ENCODE measurements around the gene GSC2.
A peak's percentile ranks its signal among the peaks of the same experiment; 100 is the strongest.

GSC2 gene

DNA sequence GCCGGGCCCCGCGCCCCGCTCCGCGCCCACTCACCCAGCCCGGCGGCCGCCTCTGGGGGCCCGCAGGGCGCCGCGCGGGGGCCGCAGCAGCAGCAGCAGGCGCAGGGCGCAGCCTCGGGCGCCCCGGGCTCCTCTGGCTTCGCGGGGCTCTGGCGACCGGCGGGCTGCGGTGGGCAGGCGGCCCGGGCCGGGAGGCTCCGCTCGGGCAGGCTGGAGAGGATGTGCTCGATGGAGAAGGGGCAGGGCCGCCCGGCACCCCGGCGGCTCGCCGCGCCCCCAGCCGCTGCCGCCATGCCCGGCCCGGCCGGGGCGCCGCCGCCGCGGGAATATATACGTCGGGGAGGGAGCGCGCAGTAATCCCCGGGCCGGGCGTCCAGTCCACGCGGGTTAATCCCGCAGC lies at the start of gene GSC2:
TSS of gene GSC2 (minus strand) at position 302 of the 400 bp plus-strand sequence. CDS start at position 293, 9 bp downstream.
- DNase-seq = no peak

DNA sequence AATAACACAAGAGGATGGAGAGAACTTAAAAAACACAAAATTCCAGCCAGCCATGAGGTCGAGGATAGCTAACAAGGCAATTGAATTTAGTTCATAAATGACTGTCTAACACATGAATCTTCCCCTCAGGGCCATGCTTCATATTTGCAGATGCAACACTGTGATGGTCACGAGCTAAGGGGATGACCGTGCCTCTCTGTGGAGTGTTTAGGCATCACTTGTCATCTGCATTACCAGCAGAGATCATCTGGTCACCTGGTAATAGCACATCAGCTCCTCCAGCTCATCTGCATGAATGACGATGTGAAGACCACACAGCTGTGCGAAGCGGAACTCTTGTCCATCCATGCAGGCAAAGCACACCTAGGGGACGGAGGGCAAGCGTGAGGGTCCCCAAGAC lies 49.4 kb upstream of the GSC2 start:
- no peak for DNase-seq

- no peak for DNase-seq
These were observed 48.1 kb upstream of the GSC2 start for GRCh38 chr22:19197997-19198865.

DNA sequence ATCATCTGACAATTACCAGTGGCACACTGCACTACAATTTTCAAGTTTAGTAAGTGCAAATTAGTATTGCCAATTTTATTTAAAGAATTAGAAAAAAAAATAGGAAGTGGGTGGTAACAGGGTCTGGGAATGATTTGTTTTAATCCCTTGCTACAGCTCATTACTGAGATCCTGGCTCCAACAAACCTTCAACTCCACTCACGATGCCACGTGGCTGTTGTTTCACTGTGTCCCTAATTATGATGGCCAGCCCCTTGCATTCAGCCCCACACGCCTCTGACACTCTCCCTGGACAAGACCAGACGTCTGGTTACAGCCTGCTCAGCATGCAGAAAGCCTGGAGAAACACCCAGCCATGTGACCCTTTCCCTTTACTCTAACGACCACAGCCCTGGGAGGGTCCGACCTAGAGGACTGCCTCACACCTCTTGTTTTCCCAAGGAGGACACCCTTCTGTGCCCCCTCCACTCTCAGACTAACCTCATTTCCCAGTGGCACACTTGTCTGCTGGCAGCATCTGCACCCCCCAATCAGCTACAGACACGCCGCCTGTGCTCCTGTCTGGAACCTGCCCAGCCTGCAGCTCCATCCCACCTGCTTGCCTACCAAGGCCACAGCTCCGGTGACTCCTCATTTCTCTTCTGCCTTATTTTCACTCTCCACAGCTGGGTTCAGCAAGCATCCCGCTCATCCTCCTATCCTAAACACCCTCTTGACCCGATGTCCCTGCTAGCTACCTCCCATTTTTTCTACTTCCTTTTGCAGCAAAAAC lies 46.9 kb upstream of the GSC2 start:
- no peak for DNase-seq

DNA sequence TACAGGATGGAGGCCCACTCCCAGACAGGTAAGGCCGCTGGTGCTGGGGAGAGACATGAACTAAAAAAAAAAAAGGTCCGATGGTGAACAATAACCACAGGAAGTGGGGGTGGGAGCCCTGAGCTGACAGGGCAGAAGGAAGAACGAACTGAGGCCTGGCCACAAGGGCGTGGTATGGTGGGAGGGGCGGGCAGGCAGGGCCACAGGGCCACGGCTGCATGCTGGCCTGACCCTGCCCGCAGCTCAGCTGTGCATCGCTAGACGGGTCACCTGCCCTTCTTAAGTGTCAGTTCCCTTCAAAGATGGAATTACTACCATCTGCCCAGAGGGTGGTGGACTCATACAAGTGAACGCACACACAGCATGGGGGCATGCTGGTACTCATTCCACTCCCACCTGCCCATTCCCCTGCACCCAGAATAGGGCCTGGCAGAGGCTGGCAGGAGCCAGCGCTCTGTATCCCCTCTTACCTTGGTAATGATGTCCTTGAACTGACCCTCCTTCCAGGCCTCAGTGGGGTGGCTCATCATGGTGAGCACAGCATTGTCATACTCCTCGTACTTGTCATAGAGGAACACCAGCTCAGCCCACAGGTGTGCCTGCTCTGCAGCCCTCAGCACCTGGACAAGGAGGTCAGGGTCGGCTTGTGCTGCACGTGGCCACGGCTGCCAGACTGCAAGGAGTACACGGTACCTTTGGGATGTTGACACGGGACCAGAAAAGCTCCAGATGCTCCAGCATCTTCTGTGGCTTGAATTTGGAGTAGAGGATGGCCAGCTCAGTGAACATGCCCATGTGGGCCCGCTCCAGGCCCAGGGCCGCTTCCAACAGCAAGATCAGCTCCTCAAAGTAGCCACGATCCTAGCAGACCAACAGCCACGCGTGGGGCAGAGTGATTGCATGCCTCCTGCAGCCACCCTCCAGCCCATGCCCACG lies 46.0 kb upstream of the GSC2 start:
- no peak for DNase-seq

DNA sequence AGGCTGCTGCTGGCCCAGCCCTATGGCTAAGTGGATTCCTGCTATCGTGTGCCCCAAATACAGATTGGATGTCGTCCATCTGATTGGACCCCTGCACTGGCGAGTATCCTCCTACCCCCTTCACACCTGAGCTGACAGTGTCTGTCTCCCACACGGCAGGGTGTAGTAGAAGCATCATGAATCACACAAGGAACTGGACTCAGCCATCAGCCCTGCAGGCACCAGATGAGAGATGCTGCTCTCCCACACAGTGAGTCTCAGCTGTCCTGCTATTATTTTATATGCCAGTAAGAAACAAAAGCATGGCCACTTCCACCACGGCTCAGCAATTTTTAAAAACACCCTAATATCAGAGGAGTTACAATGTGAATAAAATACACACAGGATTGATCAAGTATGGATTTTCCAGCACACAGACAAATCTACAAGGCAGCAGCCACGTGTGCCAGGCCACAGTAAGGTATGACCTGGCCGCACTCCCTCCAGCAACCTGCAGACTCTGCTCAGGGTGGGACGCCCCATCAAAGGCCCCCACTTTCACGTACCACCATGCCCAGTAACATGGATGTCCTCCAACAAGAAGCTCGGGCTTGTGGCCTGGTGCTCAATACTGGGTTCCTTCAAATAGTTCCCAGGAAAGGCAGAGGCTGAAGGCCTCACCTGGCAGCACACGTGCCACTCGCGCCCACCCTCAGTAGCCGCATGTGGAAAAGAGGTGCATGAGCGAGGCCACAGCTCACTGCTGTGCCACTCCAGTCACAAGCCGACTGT lies 44.9 kb upstream of the GSC2 start:
- DNase-seq = no peak

DNA sequence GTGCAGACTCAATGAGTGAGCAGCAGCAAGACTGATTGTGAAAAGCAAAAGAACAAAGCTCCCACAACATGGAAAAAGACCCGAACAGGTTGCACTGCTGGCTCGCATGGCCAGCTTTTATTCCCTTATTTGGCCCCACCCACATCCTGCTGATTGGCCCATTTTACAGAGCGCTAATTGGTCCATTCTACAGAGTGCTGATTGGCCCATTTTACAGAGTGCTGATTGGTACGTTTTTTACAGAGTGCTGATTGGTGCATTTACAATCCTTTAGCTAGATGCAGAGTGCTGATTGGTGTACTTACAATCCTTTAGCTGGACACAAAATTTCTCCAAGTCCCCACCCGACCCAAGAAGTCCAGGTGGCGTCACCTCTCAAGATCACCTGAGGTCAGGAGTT lies 43.8 kb upstream of the GSC2 start:
- DNase-seq = no peak

GRCh38 chr22:19187716-19188563 lies 37.8 kb upstream of the GSC2 start:
- no peak for DNase-seq

DNA sequence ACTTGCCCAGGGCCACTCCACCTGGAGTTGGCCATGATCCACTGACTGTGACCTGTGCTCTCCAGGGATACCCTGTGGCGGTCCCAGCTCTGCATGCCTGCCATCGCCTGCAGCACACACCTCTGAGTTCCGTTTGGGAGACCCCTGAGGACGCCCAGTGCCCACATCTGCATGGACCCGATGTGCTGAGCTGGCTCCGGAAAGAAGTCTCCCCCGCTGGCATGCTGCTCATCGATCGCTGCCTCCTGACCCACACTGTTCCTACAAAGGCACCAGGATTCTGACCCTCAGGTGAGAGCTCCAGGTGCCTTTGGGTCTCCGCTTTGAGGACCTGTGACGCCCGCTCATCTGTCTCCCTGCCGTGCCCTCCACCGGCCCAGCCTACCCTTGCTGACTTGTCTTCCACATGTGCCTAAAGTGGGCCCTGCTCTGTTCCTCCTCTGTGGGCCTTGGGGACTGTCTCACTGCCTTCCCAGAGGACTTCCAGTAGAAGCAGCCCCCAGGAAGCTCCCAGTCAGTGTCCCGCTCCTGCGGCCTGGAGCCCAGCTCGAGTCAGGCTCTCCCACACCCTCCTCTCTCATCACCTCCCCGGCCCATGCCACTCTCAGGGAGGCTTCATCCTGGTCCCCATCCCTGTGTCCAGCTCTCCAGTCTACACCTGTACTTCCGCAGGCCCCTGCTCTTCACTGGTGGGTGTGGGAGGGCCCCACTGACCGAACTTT lies 34.3 kb upstream of the GSC2 start:
- DNase-seq = no peak

DNA sequence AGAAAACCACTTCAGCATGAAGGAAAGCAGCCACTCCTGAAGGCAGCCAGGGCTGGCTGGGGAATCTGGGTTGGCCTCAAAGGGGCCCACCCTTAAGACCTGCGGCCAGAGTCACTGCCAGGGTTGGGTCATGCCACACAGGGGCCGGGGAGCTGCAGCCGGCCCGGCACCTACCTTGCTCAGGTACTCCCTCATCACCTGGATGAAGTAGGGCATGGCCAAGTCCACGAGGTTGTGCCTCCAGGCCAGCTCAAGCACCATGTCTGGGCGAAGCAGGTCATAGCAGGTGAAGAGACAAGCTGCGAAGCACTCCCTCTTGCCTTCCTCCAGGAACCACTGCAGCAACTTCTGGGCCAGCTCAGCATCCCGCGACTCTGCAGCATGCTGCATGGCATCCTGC lies 33.1 kb upstream of the GSC2 start:
- DNase-seq = no peak

GRCh38 chr22:19182472-19183157 lies 32.5 kb upstream of the GSC2 start:
- no peak for DNase-seq

DNA sequence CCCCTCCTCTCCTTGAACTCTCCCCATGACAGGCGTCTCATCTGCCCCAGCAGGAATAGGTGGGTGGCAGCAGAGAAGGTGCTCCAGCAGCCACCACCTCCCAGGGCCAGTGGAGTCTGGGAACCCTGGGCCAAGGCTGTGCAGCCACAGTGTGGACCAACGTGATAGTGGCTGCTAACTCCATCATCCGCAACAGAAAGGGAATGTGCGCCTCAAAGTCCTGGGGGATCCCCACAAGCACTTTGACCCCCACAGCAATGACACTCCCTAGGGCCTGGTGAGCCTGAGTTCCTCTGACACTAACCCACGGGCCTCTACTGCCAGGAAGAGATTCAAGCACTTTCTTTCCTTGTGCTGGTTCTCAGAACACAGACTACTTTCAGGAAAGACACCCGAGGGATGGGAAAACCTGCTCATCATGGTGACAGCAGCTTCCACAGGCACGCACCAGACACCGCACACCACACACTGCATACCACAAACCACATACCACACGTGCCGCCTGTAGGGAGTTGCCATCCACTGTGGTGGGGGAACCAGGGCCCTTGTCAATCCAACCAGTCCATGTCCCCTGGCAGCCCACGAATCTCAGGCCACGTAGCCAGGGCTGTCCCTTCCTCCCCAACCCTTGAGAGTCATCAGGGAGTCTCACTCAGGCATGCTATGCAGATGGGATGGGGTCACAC lies 31.8 kb upstream of the GSC2 start:
- no peak for DNase-seq

DNA sequence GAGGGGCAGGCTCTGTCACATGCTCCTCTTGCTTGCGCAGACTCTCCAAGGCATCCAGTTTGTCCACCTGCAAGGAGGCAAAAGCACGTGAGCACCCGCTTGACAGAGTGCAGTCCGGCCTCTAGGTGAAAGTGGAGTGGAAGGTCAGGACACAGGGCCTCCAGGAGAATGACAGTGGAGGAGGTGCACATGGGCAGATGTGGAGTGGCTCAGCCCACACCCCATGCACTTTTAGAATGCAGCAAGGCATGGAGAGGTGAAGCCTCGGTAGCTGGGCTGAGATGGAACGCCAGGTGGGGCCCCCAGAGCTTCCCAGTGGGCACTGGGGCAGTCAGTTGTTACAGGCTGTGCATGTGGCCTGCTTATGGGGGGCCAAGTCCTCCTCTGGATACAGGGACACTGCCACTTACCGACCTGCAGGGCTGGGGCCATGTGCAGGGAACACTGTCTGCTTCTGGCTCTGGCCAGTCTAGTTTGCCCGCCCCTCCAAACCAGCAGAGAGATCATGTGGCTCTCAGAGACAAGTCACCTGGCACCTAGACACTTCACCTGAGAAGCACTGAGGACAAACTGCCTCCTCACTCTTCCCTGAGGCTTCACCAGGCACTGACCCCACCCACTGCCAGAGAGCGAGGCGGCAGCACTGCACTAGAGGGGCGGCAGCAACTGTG lies 30.8 kb upstream of the GSC2 start:
- no peak for DNase-seq

DNA sequence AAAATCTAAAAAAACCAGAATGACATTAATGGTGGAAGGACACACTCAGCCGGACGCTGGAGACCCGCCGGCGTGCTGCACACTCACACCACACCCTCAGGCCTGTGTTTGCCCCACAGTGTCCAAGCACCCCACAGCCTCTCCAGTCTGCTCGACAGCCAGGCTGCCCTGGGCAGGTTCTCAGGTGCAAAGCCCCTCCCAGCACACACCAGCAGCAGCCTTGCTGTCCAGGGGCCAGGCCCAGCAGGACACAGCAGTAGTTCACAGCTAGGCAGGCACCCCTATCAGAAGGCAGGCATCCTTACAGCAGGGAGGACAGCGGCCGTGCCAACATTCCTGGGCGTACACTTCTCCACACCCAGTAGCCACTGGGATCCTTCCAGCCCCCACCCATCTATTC lies 30.1 kb upstream of the GSC2 start:
- no peak for DNase-seq

GRCh38 chr22:19179497-19180048 lies 29.5 kb upstream of the GSC2 start:
- peak; percentile 55 for DNase-seq

GRCh38 chr22:19178657-19179496 lies 28.8 kb upstream of the GSC2 start, which contains the start of gene SLC25A1:
SLC25A1 (minus strand) TSS chr22:19178736; CDS start chr22:19178673, 63 bp downstream.
- peak; percentile 77 for DNase-seq

GRCh38 chr22:19178065-19178656 lies 28.1 kb upstream of the GSC2 start:
- no peak for DNase-seq

Measured in GDM1 (cell line).